Stomach smooth muscle (tissue), 2 donors: ENCODE data around the gene CLCN1.

Experiments used
- H3K27ac ChIP-seq: one replicate; pipeline ENCODE4 v1.7.0; 2013; ENCODE audit warnings: mild to moderate bottlenecking, low read length, inconsistent platforms
- H3K27me3 ChIP-seq, 2 donors: one replicate each; pipeline ENCODE4 v1.7.0; 2013; ENCODE audit warnings: low read length in 2 of 2; ENCODE audit not compliant: insufficient read depth in 2 of 2, control insufficient read depth in 1 of 2
- H3K36me3 ChIP-seq, 2 donors: one replicate each; pipeline ENCODE4 v1.7.0; 2013; ENCODE audit warnings: low read length in 2 of 2; ENCODE audit not compliant: control insufficient read depth in 2 of 2, insufficient read depth in 2 of 2
- H3K4me1 ChIP-seq: one replicate; pipeline ENCODE4 v1.7.0; 2013; ENCODE audit warnings: low read length; ENCODE audit not compliant: control insufficient read depth, insufficient read depth
- H3K4me3 ChIP-seq, 2 donors: one replicate each; pipeline ENCODE4 v1.7.0; 2013; ENCODE audit warnings: low read length in 2 of 2
- H3K9ac ChIP-seq, 2 donors: one replicate each; pipeline ENCODE4 v1.7.0; 2013; ENCODE audit warnings: low read length in 2 of 2, mild to moderate bottlenecking in 1 of 2
- H3K9me3 ChIP-seq, 2 donors: one replicate each; pipeline ENCODE4 v1.7.0; 2013; ENCODE audit warnings: low read length in 2 of 2; ENCODE audit not compliant: control insufficient read depth in 2 of 2
- donor health status: healthy.
- donor health status: Pancreatic carcinoma.

Gene CLCN1

DNA sequence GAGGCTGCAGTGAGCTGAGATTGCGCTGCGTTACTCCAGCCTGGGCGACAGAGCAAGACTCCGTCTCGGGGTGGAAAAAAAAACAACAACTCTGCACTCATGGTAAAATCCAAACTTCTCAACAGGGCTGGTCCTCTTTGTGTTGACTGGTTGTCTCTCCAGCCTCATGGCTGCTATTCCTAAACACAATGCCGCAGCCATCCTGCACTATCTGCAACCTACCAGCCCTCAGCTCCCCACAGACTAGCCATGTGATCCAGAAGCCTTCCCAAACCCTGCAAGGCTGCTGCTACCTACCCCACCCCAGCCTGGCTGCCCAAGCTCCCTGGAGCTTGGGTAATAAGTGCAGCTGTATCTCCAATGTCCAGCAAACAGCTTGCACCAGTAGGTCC lies 77.0 kb downstream of the CLCN1 start:
- H3K27ac ChIP-seq = no peak overlapping the region
- no peak overlapping the region for H3K4me3 ChIP-seq
- peaks cover 55% of the 10 kb centered on the region for H3K4me1 ChIP-seq

GRCh38 chr7:143393267-143394041 lies 77.5 kb downstream of the CLCN1 start:
- Histone ChIP-seq H3K27me3 (no peaks in the 10 kb centered on the region), H3K27ac (peak overlapping the region; percentile 31), H3K4me1 (peaks cover 50% of the 10 kb centered on the region), H3K36me3 (peaks cover 22 to 34% of the 10 kb centered on the region in 2 donors), H3K9ac (no peak overlapping the region), H3K4me3 (no peak overlapping the region), H3K9me3 (no peaks in the 10 kb centered on the region)

More for the DNA sequence above, 77.0 kb downstream of the CLCN1 start:
- H3K9me3 ChIP-seq = no peaks in the 10 kb centered on the region
- no peak overlapping the region for H3K9ac ChIP-seq
- no peaks in the 10 kb centered on the region for H3K27me3 ChIP-seq
- H3K36me3 ChIP-seq = peaks cover 28 to 40% of the 10 kb centered on the region in 2 donors

DNA sequence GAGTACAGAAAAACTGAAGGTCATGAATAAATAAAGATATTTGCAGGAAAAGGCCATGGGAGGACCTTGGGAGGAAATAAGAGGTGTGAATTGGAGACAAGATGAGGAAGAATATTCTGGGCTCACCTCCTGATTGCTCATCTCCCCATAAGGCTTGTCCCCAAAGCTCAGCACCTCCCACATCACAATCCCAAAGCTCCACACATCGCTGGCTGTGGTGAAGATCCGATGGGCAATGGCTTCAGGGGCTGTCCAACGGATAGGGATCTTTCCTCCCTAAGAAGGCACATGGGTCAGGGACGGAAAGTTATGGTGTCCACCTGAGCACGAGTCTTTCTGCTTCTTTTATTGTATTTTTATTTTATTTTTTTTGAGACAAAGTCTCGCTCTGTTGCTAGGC lies 78.2 kb downstream of the CLCN1 start:
- peaks cover 17 to 28% of the 10 kb centered on the region in 2 donors for H3K36me3 ChIP-seq
- no peak overlapping the region for H3K27ac ChIP-seq
- no peak overlapping the region for H3K4me3 ChIP-seq
- no peaks in the 10 kb centered on the region for H3K27me3 ChIP-seq
- no peak overlapping the region for H3K9ac ChIP-seq
- no peaks in the 10 kb centered on the region for H3K9me3 ChIP-seq
- H3K4me1 ChIP-seq = peaks cover 44% of the 10 kb centered on the region

DNA sequence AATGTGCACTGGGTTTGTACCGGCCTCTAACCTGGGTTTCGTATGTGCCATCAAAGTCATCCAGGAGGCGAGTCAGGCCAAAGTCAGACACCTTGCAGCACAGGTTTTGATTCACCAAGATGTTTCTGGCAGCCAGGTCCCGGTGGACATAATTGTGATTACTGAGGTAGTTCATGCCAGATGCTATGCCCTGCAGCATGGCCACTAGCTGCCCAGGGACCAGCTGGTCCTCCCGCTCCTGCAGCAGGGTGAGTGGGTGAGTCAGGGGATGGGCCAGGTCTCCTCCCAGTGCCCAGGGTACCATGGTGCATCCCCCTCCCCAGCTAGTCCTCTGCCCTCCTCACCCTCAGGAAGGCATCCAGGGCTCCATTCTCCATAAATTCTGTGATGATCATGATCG lies 78.9 kb downstream of the CLCN1 start:
- peaks cover 43% of the 10 kb centered on the region for H3K4me1 ChIP-seq

DNA sequence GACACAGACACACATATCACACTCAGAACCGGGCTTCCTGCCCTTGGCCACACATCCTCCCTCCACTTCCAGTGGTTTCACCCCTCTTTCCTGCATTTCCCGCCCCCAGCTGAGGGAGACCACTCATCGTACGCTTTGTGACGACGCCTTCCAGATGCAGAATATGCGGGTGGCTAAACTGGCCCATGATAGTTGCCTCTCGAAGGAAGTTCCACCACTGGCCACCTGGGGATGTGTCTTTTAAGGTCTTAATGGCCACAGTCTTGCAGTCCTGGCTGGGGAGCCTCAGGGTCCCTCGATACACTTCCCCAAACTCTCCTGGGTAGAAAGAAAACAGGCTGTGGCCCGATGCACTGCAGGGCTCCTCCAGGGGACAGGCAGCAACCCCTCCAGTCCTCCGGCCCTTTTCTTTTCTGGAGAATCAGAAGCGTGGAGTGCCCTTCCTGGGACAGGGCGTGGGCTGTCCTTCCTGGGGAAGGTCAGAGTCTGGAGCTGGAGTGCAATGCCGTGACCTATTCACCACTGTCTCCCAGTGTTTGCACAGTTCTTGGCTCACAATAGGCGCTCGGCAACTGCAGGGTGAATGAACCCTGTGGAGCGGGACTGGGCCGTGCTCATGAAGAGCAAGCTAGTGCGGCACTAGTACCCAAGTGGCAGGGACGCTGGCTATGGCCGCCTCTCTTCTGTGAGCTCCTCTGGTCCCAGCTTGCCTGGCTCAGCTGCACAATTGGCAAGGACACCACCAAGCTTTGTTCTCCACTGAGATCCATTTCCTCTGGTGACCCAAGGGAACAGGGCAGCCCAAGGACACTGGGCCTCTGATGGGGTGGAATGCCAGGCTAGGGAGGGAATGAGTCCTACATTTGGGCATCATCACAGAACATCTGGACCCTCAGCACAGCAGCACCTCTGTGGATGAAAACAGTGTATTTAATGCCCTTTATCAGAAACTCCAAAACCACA lies 79.6 kb downstream of the CLCN1 start:
- H3K36me3 ChIP-seq = peaks cover 4 to 14% of the 10 kb centered on the region in 2 donors
- H3K9me3 ChIP-seq = no peaks in the 10 kb centered on the region
- no peak overlapping the region for H3K27ac ChIP-seq
- no peaks in the 10 kb centered on the region for H3K27me3 ChIP-seq
- peaks cover 36% of the 10 kb centered on the region for H3K4me1 ChIP-seq
- no peak overlapping the region for H3K9ac ChIP-seq
- H3K4me3 ChIP-seq = no peak overlapping the region

More for the DNA sequence above, 78.9 kb downstream of the CLCN1 start:
- H3K27ac ChIP-seq = no peak overlapping the region
- no peaks in the 10 kb centered on the region for H3K27me3 ChIP-seq
- H3K36me3 ChIP-seq = peaks cover 11 to 21% of the 10 kb centered on the region in 2 donors
- no peak overlapping the region for H3K9ac ChIP-seq
- no peaks in the 10 kb centered on the region for H3K9me3 ChIP-seq
- H3K4me3 ChIP-seq = no peak overlapping the region

GRCh38 chr7:143396182-143396581 lies 80.3 kb downstream of the CLCN1 start:
- Histone ChIP-seq H3K4me3 (no peak overlapping the region), H3K27ac (no peak overlapping the region), H3K9me3 (no peaks in the 10 kb centered on the region), H3K36me3 (peaks cover 0 to 12% of the 10 kb centered on the region in 2 donors), H3K4me1 (peaks cover 29% of the 10 kb centered on the region), H3K9ac (no peak overlapping the region), H3K27me3 (no peaks in the 10 kb centered on the region)

DNA sequence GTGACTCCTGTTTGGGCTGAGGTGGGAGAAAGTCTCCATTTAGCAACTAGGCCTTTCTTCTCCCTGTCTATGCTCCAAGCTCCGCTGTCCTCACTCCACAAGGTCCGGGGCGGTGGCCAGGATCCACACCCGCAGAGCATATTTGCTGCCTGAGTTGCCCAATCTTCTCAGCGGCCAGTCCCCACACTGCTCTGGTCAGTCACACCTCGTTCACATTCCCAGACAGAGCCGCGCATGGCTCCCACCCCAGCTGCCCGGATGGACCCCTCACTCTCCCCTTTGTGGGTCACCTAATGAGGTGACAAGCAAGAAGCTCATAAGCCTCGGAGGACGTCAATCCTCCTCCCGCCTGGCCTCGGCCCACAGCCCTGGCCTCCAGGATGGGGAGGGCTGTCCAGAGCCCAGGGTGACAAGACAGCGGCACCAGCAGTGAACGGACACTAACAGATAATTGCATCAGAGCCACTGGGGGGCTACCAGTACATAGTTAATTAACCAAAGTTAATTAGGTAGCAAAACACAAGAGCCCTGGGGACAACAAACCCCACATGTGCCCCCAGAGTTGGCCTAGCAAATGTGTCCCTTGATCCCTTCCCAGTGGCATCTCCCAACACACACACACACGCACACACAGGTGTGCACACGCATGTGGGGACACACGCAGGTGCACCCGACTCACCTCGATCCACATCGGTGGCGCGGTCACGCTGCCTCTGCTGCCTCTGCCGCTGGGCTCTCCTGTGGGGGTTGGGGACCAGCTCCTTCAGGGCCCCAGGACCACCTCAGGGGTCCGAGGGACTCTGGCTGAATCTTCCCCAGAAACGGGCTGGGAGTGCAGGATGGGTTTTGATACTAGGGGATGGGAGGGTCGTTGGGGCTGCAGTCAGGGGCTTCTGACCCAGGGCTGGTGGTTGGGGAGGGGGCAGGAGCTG lies 81.0 kb downstream of the CLCN1 start:
- H3K27ac ChIP-seq = no peak overlapping the region
- no peak overlapping the region for H3K9ac ChIP-seq
- H3K36me3 ChIP-seq = peaks cover 0 to 10% of the 10 kb centered on the region in 2 donors
- no peak overlapping the region for H3K4me3 ChIP-seq
- peaks cover 21% of the 10 kb centered on the region for H3K4me1 ChIP-seq
- H3K27me3 ChIP-seq = no peaks in the 10 kb centered on the region
- no peaks in the 10 kb centered on the region for H3K9me3 ChIP-seq

DNA sequence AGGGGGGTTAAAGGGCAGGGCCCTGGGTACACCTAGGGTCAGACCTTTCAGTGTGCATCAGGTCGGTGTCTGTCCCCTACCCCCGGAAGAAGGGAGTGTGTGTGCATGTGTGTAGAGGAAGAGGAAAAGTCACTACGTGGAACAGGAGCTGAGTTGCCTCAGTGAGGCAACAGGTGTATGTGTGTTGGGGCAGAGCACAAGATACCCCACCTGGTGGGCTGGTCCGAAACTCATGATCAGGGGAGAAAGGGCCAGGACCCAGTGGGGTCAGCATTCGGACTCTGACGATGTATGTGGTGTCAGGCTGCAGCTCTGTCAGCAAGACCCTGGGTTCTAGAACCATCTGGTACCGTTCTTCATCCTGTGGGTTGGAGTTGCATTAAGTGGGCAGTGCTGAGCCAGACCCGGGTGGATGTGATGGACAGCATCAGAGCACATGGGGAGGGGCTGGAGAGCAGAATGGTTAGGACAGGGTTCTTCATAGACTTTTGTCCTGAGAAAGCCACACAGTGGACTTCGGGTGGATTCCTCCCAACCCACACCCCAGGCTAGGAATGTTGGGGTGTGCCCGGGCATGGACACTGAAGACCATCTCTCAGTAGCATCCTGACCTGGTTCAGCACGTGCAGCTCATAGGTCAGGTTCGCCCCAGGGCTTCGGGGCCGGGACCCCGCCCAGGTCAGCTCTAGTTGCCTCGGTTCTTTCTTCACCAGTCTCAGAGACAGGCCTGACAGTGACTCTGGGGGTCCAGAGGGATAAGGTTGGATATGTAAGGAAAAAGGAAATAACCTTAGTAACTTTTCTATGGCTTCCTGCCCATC lies 82.0 kb downstream of the CLCN1 start:
- H3K9me3 ChIP-seq = no peaks in the 10 kb centered on the region
- no peak overlapping the region for H3K4me3 ChIP-seq
- peaks cover 0 to 9% of the 10 kb centered on the region in 2 donors for H3K36me3 ChIP-seq
- no peak overlapping the region for H3K27ac ChIP-seq
- H3K4me1 ChIP-seq = peaks cover 16% of the 10 kb centered on the region
- H3K27me3 ChIP-seq = no peaks in the 10 kb centered on the region
- no peak overlapping the region for H3K9ac ChIP-seq

DNA sequence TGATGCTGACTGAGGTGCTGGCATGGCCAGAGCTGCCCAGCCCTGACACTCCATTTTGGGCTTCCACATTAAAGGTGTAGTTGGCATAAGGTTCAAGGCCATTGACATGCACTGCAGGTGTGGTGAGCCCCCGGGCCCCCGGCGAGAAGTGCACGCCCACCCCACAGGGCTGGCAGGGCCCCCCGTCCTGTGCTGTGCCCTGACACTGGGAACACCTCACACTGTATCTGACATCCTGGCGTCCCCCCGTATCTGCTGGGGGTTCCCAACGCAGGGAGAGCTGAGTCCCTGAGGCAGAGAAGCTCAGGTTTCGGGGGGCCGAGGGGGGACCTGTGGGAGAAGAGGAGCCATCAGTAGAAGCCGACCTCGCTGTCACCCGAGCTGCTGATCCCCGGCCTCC lies 82.7 kb downstream of the CLCN1 start:
- H3K4me3 ChIP-seq = no peak overlapping the region
- peaks cover 0 to 4% of the 10 kb centered on the region in 2 donors for H3K36me3 ChIP-seq
- H3K27ac ChIP-seq = no peak overlapping the region
- peaks cover 9% of the 10 kb centered on the region for H3K4me1 ChIP-seq
- H3K9me3 ChIP-seq = no peaks in the 10 kb centered on the region
- no peaks in the 10 kb centered on the region for H3K27me3 ChIP-seq
- no peak overlapping the region for H3K9ac ChIP-seq
